A549 (cell line): ENCODE measurements around the gene TSKU. TPM values are rescaled to one million over a fixed set of nuclear protein-coding genes. Genes with fewer than 3 reads are reported as not detected.

Source experiments
- ATAC-seq, 2 experiments: fragments of 200-7000 bp in 1 of 2; fragments of >200 bp in 1 of 2; cut with Nextera tagmentation in 1 of 2; cut with Tn5 transposase in 1 of 2; 3 replicates each; pipeline versions ENCODE4 v1.8.0 to v1.9.1; 2018 to 2020; ENCODE audit warnings: mild to moderate bottlenecking in 1 of 2, moderate library complexity in 1 of 2
- CTCF ChIA-PET: fragments of 300-600 bp; sonication (Branson Sonifier 250); formaldehyde crosslinking; extraction: SDS; loops from one replicate; lab custom pipeline; 2021; ENCODE audit warnings: antibody characterized with exemption, inconsistent platforms; lab: Yijun Ruan, JAX
- POLR2A ChIA-PET: fragments of 350-600 bp; formaldehyde crosslinking; extraction: SDS; loops from one replicate; lab custom pipeline; 2021; ENCODE audit warnings: antibody characterized with exemption, inconsistent platforms; lab: Yijun Ruan, JAX
- DNase-seq, 2 experiments: peaks; one replicate each; pipeline versions ENCODE4 v3.0.0 to v3.0.0-alpha.2; 2011 to 2016; ENCODE audit warnings: low read depth in 1 of 2, low spot score in 1 of 2
- FAIRE-seq: peaks from 2 replicates; lab custom pipeline; 2011; peaks lifted over from hg19 to GRCh38; lab: Jason Lieb, UNC
- H3K27ac ChIP-seq, 2 experiments: fragments of >200 bp; sonication (Bioruptor Twin); formaldehyde crosslinking; 3 replicates each; pipeline ENCODE4 v1.5.1; 2016 to 2017
- H3K4me1 ChIP-seq: fragments of >200 bp; sonication (Bioruptor Twin); formaldehyde crosslinking; 3 replicates; pipeline ENCODE4 v1.6.1; 2016
- H3K4me2 ChIP-seq: fragments of >200 bp; sonication (Bioruptor Twin); formaldehyde crosslinking; 3 replicates; pipeline ENCODE4 v1.6.1; 2016
- H3K4me3 ChIP-seq: fragments of >200 bp; sonication (Bioruptor Twin); formaldehyde crosslinking; 3 replicates; pipeline ENCODE4 v1.5.1; 2016
- H3K9me3 ChIP-seq: fragments of >200 bp; sonication (Bioruptor Twin); formaldehyde crosslinking; 3 replicates; pipeline ENCODE4 v1.6.1; 2016
- ATOH8 ChIP-seq: fragments of 250-450 bp; sonication (Bioruptor Pico); IDR thresholded peaks from 2 replicates; pipeline ENCODE4 v1.5.0; 2020; ENCODE audit warnings: low read depth, mild to moderate bottlenecking, moderate library complexity
- BCL3 ChIP-seq: fragments of >200 bp; sonication (Bioruptor Twin); formaldehyde crosslinking; IDR thresholded peaks from 3 replicates; pipeline ENCODE4 v1.6.1; 2016
- BHLHE40 ChIP-seq: IDR thresholded peaks from 2 replicates; pipeline ENCODE4 v1.6.1; 2012; ENCODE audit warnings: low read depth, low read length, inconsistent platforms
- CHD2 ChIP-seq: fragments of 150-350 bp; IDR thresholded peaks from 2 replicates; pipeline ENCODE4 v1.6.1; 2014; ENCODE audit warnings: low read length; ENCODE audit not compliant: partially characterized antibody
- CHD4 ChIP-seq: fragments of 200-600 bp; sonication (generic); IDR thresholded peaks from 2 replicates; pipeline ENCODE4 v1.6.1; 2016; ENCODE audit warnings: antibody characterized with exemption, mild to moderate bottlenecking, borderline replicate concordance
- CTCF ChIP-seq: fragments of >200 bp; sonication (Bioruptor Twin); formaldehyde crosslinking; IDR thresholded peaks from 3 replicates; pipeline ENCODE4 v1.5.1; 2016
- EHF ChIP-seq: fragments of 250-450 bp; sonication (Bioruptor Pico); IDR thresholded peaks from 2 replicates; pipeline ENCODE4 v1.5.0; 2020; ENCODE audit warnings: mild to moderate bottlenecking
- ESRRA ChIP-seq: fragments of 150-350 bp; IDR thresholded peaks from 2 replicates; pipeline ENCODE4 v1.6.1; 2014; ENCODE audit warnings: mild to moderate bottlenecking, low read length, borderline replicate concordance
- GATA3 ChIP-seq: IDR thresholded peaks from 2 replicates; pipeline ENCODE4 v1.6.1; 2012; ENCODE audit warnings: borderline replicate concordance
- HDAC2 ChIP-seq: fragments of 200-600 bp; sonication (generic); IDR thresholded peaks from 2 replicates; pipeline ENCODE4 v1.6.1; 2016
- HES2 ChIP-seq: fragments of >200 bp; sonication (Bioruptor Twin); formaldehyde crosslinking; IDR thresholded peaks from 2 replicates; pipeline ENCODE4 v1.6.1; 2016
- HOXA7 ChIP-seq: fragments of 250-450 bp; sonication (Bioruptor Pico); IDR thresholded peaks from 2 replicates; pipeline ENCODE4 v1.5.0; 2020; ENCODE audit warnings: mild to moderate bottlenecking, moderate library complexity
- HOXB5 ChIP-seq: fragments of 250-450 bp; sonication (Bioruptor Pico); IDR thresholded peaks from 2 replicates; pipeline ENCODE4 v1.5.0; 2020; ENCODE audit warnings: mild to moderate bottlenecking, moderate library complexity
- JUNB ChIP-seq: fragments of >200 bp; sonication (Bioruptor Twin); formaldehyde crosslinking; IDR thresholded peaks from 2 replicates; pipeline ENCODE4 v1.6.1; 2016
- MAFK ChIP-seq: fragments of 450-650 bp; IDR thresholded peaks from 2 replicates; pipeline ENCODE4 v1.6.1; 2014; ENCODE audit not compliant: partially characterized antibody
- MYC ChIP-seq: IDR thresholded peaks from 2 replicates; pipeline ENCODE4 v1.6.1; 2012; ENCODE audit warnings: mild to moderate bottlenecking, inconsistent platforms, low read length, improper control_type of control experiment, borderline replicate concordance
- NFE2L2 ChIP-seq: fragments of 150-350 bp; conservative IDR thresholded peaks from 2 replicates; pipeline ENCODE4 v1.6.1; 2014; ENCODE audit warnings: low read length
- RFX5 ChIP-seq: fragments of 450-650 bp; IDR thresholded peaks from 2 replicates; pipeline ENCODE4 v1.7.1; 2014; ENCODE audit warnings: antibody characterized with exemption, mild to moderate bottlenecking, moderate library complexity
- SREBF2 ChIP-seq: fragments of 450-650 bp; IDR thresholded peaks from 2 replicates; pipeline ENCODE4 v1.6.1; 2014; ENCODE audit warnings: mild to moderate bottlenecking, moderate library complexity
- TP53 ChIP-seq: fragments of 250-450 bp; sonication (Bioruptor Pico); IDR thresholded peaks from 2 replicates; pipeline ENCODE4 v1.5.0; 2021; ENCODE audit warnings: mild to moderate bottlenecking, moderate library complexity
- ZFP36 ChIP-seq: fragments of 450-650 bp; IDR thresholded peaks from 2 replicates; pipeline ENCODE4 v1.6.1; 2014; ENCODE audit warnings: borderline replicate concordance; ENCODE audit not compliant: partially characterized antibody
- ZNF302 ChIP-seq: fragments of 250-450 bp; sonication (Bioruptor Pico); IDR thresholded peaks from 2 replicates; pipeline ENCODE4 v1.9.0; 2021; ENCODE audit warnings: inconsistent platforms, mild to moderate bottlenecking, moderate library complexity
- ZSCAN20 ChIP-seq: fragments of 250-450 bp; sonication (Bioruptor Pico); IDR thresholded peaks from 2 replicates; pipeline ENCODE4 v1.8.0; 2022; ENCODE audit warnings: mild to moderate bottlenecking, moderate library complexity
- WGBS: methylation state at CpG from one replicate; pipeline ENCODE4 v1.1.6; 2017; ENCODE audit errors: missing lambda C conversion rate; 5-methylcytosine and 5-hydroxymethylcytosine counted together
- polyA plus RNA-seq, 4 experiments: library from polyadenylated mRNA; depleted of rRNA in 3 of 4; stranded (reverse); fragments of >200 nt; fragmentation: RNase III in 1 of 4; extraction: RNeasy Plus Mini Kit Qiagen cat#74134 plus additional on column Dnase treatment in 1 of 4; gene quantifications; 2 replicates in 3 of 4; 3 replicates in 1 of 4; pipeline ENCODE4 v1.2.3, GENCODE V29; 2011 to 2017

Gene TSKU
- polyA plus RNA-seq, 2 of the 4 experiments (the other 2 are of a cell fraction) = 164 to 171 TPM

GRCh38 chr11:76759092-76759491 is 24.1 kb upstream of the TSKU start:
- CTCF ChIA-PET = interaction anchor here (0.6 to 12.9 kb wide), 5 partner anchors 11 to 441 kb away, joined by 3 to 78 read pairs (median 4); no protein-coding TSS in a partner anchor
- POLR2A ChIA-PET = interaction anchor here (1.7 kb wide), 1 partner anchor 11 kb away, joined by 7 read pairs; no protein-coding TSS in a partner anchor
- no peaks in the 10 kb centered on the region for H3K9me3 ChIP-seq
- no peak for TF ChIP-seq BCL3
- no peak for TF ChIP-seq JUNB
- no peak for TF ChIP-seq EHF (CRISPR knock-in tag)
- TF ChIP-seq HOXB5 (CRISPR knock-in tag) = no peak
- no peak for TF ChIP-seq RFX5
- TF ChIP-seq ZNF302 (CRISPR knock-in tag) = no peak
- no peak for TF ChIP-seq NFE2L2
- no peak for TF ChIP-seq HDAC2
- no peak for TF ChIP-seq MYC
- TF ChIP-seq SREBF2 = no peak
- TF ChIP-seq CHD2 = no peak
- TF ChIP-seq ATOH8 (CRISPR knock-in tag) = no peak
- TF ChIP-seq ESRRA = no peak
- TF ChIP-seq ZSCAN20 (CRISPR knock-in tag) = no peak
- no peak for TF ChIP-seq BHLHE40
- TF ChIP-seq, all 56 proteins: peak for 0
- DNase-seq (no peak), FAIRE-seq (no peak), ATAC-seq (no peak)
- peaks cover 35% of the 10 kb centered on the region for H3K4me1 ChIP-seq
- peak overlapping the region in 1 of 2 experiments; percentile 3; a peak in 1 of 6 replicates for H3K27ac ChIP-seq
- H3K4me2 ChIP-seq = no peak overlapping the region
- H3K4me3 ChIP-seq = no peak overlapping the region

GRCh38 chr11:76759517-76759916 is 23.6 kb upstream of the TSKU start:
- H3K9me3 ChIP-seq = no peaks in the 10 kb centered on the region
- no peak for FAIRE-seq
- H3K27ac ChIP-seq = peak overlapping the region; percentile 18 to 97; a peak in 4 of 6 replicates
- H3K4me2 ChIP-seq = no peak overlapping the region
- ChIA-PET CTCF (interaction anchor here (0.6 to 12.9 kb wide), 7 partner anchors 11 to 442 kb away, joined by 3 to 78 read pairs (median 4); no protein-coding TSS in a partner anchor), POLR2A (interaction anchor here (1.7 to 3.0 kb wide), 2 partner anchors 11 kb away, joined by 7 to 19 read pairs; no protein-coding TSS in a partner anchor)
- no peak for DNase-seq
- ATAC-seq = no peak
- 0 out of 2 replicates have a peak, but pooled peaks have one; percentile 21 for TF ChIP-seq CHD4
- TF ChIP-seq CTCF = no peak
- no peak for TF ChIP-seq MAFK
- H3K4me3 ChIP-seq = no peak overlapping the region
- H3K4me1 ChIP-seq = peaks cover 40% of the 10 kb centered on the region
- WGBS = 82% methylated on average over 2 of the region's 2 CpGs

GRCh38 chr11:76760236-76760635 is 22.9 kb upstream of the TSKU start:
- FAIRE-seq = no peak
- no peaks in the 10 kb centered on the region for H3K9me3 ChIP-seq
- peak overlapping the region; percentile 18 to 97; a peak in 5 of 6 replicates for H3K27ac ChIP-seq
- ChIA-PET CTCF (interaction anchor here (0.7 to 12.9 kb wide), 12 partner anchors 10 to 143 kb away, joined by 3 to 78 read pairs (median 4); no protein-coding TSS in a partner anchor), POLR2A (interaction anchor here (3.0 kb wide), 1 partner anchor 10 kb away, joined by 19 read pairs; no protein-coding TSS in a partner anchor)
- ATAC-seq = no peak
- H3K4me2 ChIP-seq = no peak overlapping the region
- 63% methylated on average over 4 of the region's 4 CpGs for WGBS
- TF ChIP-seq TP53 (CRISPR knock-in tag) (no peak), CTCF (no peak), GATA3 (no peak), CHD2 (no peak), HOXA7 (CRISPR knock-in tag) (no peak), ZFP36 (no peak), HES2 (no peak)
- peaks cover 47% of the 10 kb centered on the region for H3K4me1 ChIP-seq
- DNase-seq = no peak
- H3K4me3 ChIP-seq = no peak overlapping the region
